Lung (tissue), 12 donors: ENCODE measurements around the gene SYNE1. TPM values are rescaled to one million over a fixed set of nuclear protein-coding genes. Genes with fewer than 3 reads are reported as not detected.

Source experiments
- ATAC-seq: fragments of 200-7000 bp; cut with Tn5 transposase; one replicate; pipeline ENCODE4 v1.9.1; 2020; ENCODE audit warnings: moderate number of reproducible peaks; ENCODE audit not compliant: insufficient read depth, low FRiP score
- DNase-seq, 3 donors: peaks; one replicate each; pipeline ENCODE4 v3.0.0-alpha.2; 2013 to 2017
- H3K27ac ChIP-seq, 2 donors: one replicate each; pipeline ENCODE4 v1.5.1; 2013; ENCODE audit warnings: mild to moderate bottlenecking in 2 of 2, moderate library complexity in 2 of 2, control low read depth in 1 of 2, inconsistent platforms in 1 of 2, low read depth in 1 of 2, low read length in 1 of 2
- H3K27me3 ChIP-seq, 3 donors: one replicate each; pipeline ENCODE4 v1.5.1; 2013; ENCODE audit warnings: low read length in 2 of 3; ENCODE audit not compliant: control insufficient read depth in 3 of 3, insufficient read depth in 3 of 3
- H3K36me3 ChIP-seq, 4 donors: one replicate each; pipeline ENCODE4 v1.5.1; 2013; ENCODE audit warnings: low read length in 4 of 4, mild to moderate bottlenecking in 1 of 4, moderate library complexity in 1 of 4; ENCODE audit not compliant: control insufficient read depth in 4 of 4, insufficient read depth in 4 of 4
- H3K4me1 ChIP-seq, 5 donors: one replicate each; pipeline ENCODE4 v1.5.1; 2013; ENCODE audit warnings: low read length in 5 of 5, mild to moderate bottlenecking in 2 of 5, moderate library complexity in 1 of 5; ENCODE audit not compliant: control insufficient read depth in 5 of 5, insufficient read depth in 5 of 5
- H3K4me3 ChIP-seq: one replicate; pipeline ENCODE4 v1.5.1; 2013; ENCODE audit warnings: mild to moderate bottlenecking, control low read depth, moderate library complexity
- H3K9ac ChIP-seq, 2 donors: one replicate each; pipeline ENCODE4 v1.5.1; 2013; ENCODE audit warnings: low read length in 2 of 2, control low read depth in 1 of 2; ENCODE audit not compliant: insufficient read depth in 1 of 2
- H3K9me3 ChIP-seq, 4 donors: one replicate each; pipeline ENCODE4 v1.5.1; 2013; ENCODE audit warnings: low read length in 3 of 4, mild to moderate bottlenecking in 1 of 4, moderate library complexity in 1 of 4; ENCODE audit not compliant: control insufficient read depth in 4 of 4, insufficient read depth in 3 of 4
- WGBS, 2 donors: extraction: QIAGEN DNeasy Blood & Tissue Kit; methylation state at CpG; one replicate each; pipeline ENCODE4 v1.1.7; 2013; 5-methylcytosine and 5-hydroxymethylcytosine counted together
- polyA plus RNA-seq, 2 donors: library from polyadenylated mRNA; stranded (reverse); fragments of 200-250 nt; gene quantifications; one replicate each; pipeline ENCODE4 v1.2.1, GENCODE V29; 2013
- total RNA-seq, 2 donors: library from RNA; depleted of rRNA in 1 of 2; stranded (reverse); fragments of >200 nt in 1 of 2; gene quantifications; one replicate each; pipeline ENCODE4 v1.2.1, GENCODE V29; 2014 to 2021
- TF ChIP-seq, protein P1 (sequence below): IDR thresholded peaks from 2 replicates; pipeline ENCODE4 v1.5.1; 2012; ENCODE audit warnings: mild to moderate bottlenecking; ENCODE audit errors: control extremely low read depth, extremely low read depth
- donor health status: control.
- donor health status: control.
- donor health status: Bipolar disorder and iron deficiency.
- donor health status: healthy.
- donor health status: DM: yes; HTN: yes; CAD: no.

SYNE1 gene
- total and polyA plus RNA-seq, 4 donors, result 26.4 to 352 (median 131) TPM

- Histone ChIP-seq H3K9ac (no peak overlapping the region), H3K27ac (no peak overlapping the region), H3K9me3 (no peaks in the 10 kb centered on the region), H3K4me1 (no peaks in the 10 kb centered on the region), H3K4me3 (no peak overlapping the region), H3K27me3 (no peaks in the 10 kb centered on the region), H3K36me3 (peaks cover 0 to 8% (median 0%) of the 10 kb centered on the region in 4 donors)
- DNase-seq (no peak), ATAC-seq (no peak)
- WGBS, 2 donors, result 94 to 95% methylated on average over 11 of the region's 11 CpGs
- TF ChIP-seq, protein P1, sequence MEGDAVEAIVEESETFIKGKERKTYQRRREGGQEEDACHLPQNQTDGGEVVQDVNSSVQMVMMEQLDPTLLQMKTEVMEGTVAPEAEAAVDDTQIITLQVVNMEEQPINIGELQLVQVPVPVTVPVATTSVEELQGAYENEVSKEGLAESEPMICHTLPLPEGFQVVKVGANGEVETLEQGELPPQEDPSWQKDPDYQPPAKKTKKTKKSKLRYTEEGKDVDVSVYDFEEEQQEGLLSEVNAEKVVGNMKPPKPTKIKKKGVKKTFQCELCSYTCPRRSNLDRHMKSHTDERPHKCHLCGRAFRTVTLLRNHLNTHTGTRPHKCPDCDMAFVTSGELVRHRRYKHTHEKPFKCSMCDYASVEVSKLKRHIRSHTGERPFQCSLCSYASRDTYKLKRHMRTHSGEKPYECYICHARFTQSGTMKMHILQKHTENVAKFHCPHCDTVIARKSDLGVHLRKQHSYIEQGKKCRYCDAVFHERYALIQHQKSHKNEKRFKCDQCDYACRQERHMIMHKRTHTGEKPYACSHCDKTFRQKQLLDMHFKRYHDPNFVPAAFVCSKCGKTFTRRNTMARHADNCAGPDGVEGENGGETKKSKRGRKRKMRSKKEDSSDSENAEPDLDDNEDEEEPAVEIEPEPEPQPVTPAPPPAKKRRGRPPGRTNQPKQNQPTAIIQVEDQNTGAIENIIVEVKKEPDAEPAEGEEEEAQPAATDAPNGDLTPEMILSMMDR, result no peak
Observed at GRCh38 chr6:152478377-152479010, 158.7 kb downstream of the SYNE1 start.

GRCh38 chr6:152474354-152474753 is 162.8 kb downstream of the SYNE1 start:
- no peaks in the 10 kb centered on the region for H3K9me3 ChIP-seq
- ATAC-seq (no peak), DNase-seq (no peak)
- no peaks in the 10 kb centered on the region for H3K4me1 ChIP-seq
- no peaks in the 10 kb centered on the region for H3K27me3 ChIP-seq
- H3K36me3 ChIP-seq, result peaks cover 0 to 1% (median 0%) of the 10 kb centered on the region in 4 donors
- 62 to 79% methylated on average over 1 of the region's 1 CpG for WGBS, 2 donors
- H3K27ac ChIP-seq, result no peak overlapping the region
- no peak overlapping the region for H3K4me3 ChIP-seq
- TF ChIP-seq, protein P1, result no peak
- no peak overlapping the region for H3K9ac ChIP-seq

GRCh38 chr6:152472325-152472724 is 164.8 kb downstream of the SYNE1 start:
- Histone ChIP-seq H3K4me1 (no peaks in the 10 kb centered on the region), H3K9me3 (no peaks in the 10 kb centered on the region), H3K4me3 (no peak overlapping the region), H3K27ac (no peak overlapping the region), H3K36me3 (peaks cover 0 to 1% (median 0%) of the 10 kb centered on the region in 4 donors), H3K9ac (no peak overlapping the region), H3K27me3 (no peaks in the 10 kb centered on the region)
- no peak for DNase-seq
- no peak for ATAC-seq
- WGBS, 2 donors, result 90 to 92% methylated on average over 7 of the region's 7 CpGs
- TF ChIP-seq, protein P1, result no peak
